ENCODE results near the gene PLEKHB2.

The PLEKHB2 gene

GRCh38 chr2:131105156-131105949 lies at the start of gene PLEKHB2:
PLEKHB2 (plus strand) TSS chr2:131105336; CDS start chr2:131120942, 15,606 bp downstream.
- TF ChIP-seq CTCF (IDR thresholded peaks at IDR 0.05; ENCODE audit: low read depth, low read length, missing control alignments) = peak; percentile 16
- H3K4me3 ChIP-seq (replicated peaks; ENCODE audit: low read depth, low read length) = peak within 1 kb of the TSS; percentile 97
- DNase-seq (ENCODE audit: extremely low read depth, low read depth) = peak; percentile 64

- no peak for TF ChIP-seq CTCF (IDR thresholded peaks at IDR 0.05; ENCODE audit: low read depth, low read length, missing control alignments)
- no peak overlapping the region for H3K4me3 ChIP-seq (replicated peaks; ENCODE audit: low read depth, low read length)
- DNase-seq (ENCODE audit: extremely low read depth, low read depth) = no peak
These were observed 48.8 kb upstream of the PLEKHB2 start for GRCh38 chr2:131056204-131056931.

- DNase-seq (ENCODE audit: extremely low read depth, low read depth) = no peak
- no peak for TF ChIP-seq CTCF (IDR thresholded peaks at IDR 0.05; ENCODE audit: low read depth, low read length, missing control alignments)
- no peak overlapping the region for H3K4me3 ChIP-seq (replicated peaks; ENCODE audit: low read depth, low read length)
These were observed 48.2 kb upstream of the PLEKHB2 start for GRCh38 chr2:131056932-131057287.

- H3K4me3 ChIP-seq (replicated peaks; ENCODE audit: low read depth, low read length) = no peak overlapping the region
- no peak for DNase-seq (ENCODE audit: extremely low read depth, low read depth)
- no peak for TF ChIP-seq CTCF (IDR thresholded peaks at IDR 0.05; ENCODE audit: low read depth, low read length, missing control alignments)
These were observed 46.8 kb upstream of the PLEKHB2 start for GRCh38 chr2:131058214-131058843.

- no peak overlapping the region for H3K4me3 ChIP-seq (replicated peaks; ENCODE audit: low read depth, low read length)
- TF ChIP-seq CTCF (IDR thresholded peaks at IDR 0.05; ENCODE audit: low read depth, low read length, missing control alignments) = no peak
- no peak for DNase-seq (ENCODE audit: extremely low read depth, low read depth)
These were observed 46.2 kb upstream of the PLEKHB2 start for GRCh38 chr2:131058920-131059319.

- no peak for DNase-seq (ENCODE audit: extremely low read depth, low read depth)
- no peak for TF ChIP-seq CTCF (IDR thresholded peaks at IDR 0.05; ENCODE audit: low read depth, low read length, missing control alignments)
- H3K4me3 ChIP-seq (replicated peaks; ENCODE audit: low read depth, low read length) = no peak overlapping the region
These were observed 41.4 kb upstream of the PLEKHB2 start for GRCh38 chr2:131063501-131064283.

Data from HFF-Myc (cell line).